Activated T-helper 2 cell treated with anti-CD3 and anti-CD28 coated beads, Interferon-gamma antibody, Interleukin-2, Interleukin-4, amounts not matched to agents 10 μg/mL and 5 μg/mL and 100 μg/mL, durations not matched to agents 14 hours and 24 hours and 36 hours (primary cell): ENCODE results near the gene TAPBP. TPM values are rescaled to one million over a fixed set of nuclear protein-coding genes. Genes with fewer than 3 reads are reported as not detected.

Experiments
- DNase-seq: peaks from one replicate; pipeline ENCODE4 v3.0.0; 2021; ENCODE audit warnings: low spot score
- H3K27ac Mint-ChIP-seq: one replicate; pipeline ENCODE4 v1.8.0; 2021; ENCODE audit warnings: mixed read lengths
- H3K27me3 Mint-ChIP-seq: one replicate; pipeline ENCODE4 v1.8.0; 2021; ENCODE audit warnings: low read depth, mixed read lengths
- H3K36me3 Mint-ChIP-seq: one replicate; pipeline ENCODE4 v1.8.0; 2021; ENCODE audit warnings: low read depth, mixed read lengths
- H3K4me1 Mint-ChIP-seq: one replicate; pipeline ENCODE4 v1.8.0; 2021; ENCODE audit warnings: low read depth, mixed read lengths
- H3K4me3 Mint-ChIP-seq: one replicate; pipeline ENCODE4 v1.8.0; 2021; ENCODE audit warnings: low read depth, mild to moderate bottlenecking, moderate library complexity, mixed read lengths
- H3K9me3 Mint-ChIP-seq: one replicate; pipeline ENCODE4 v1.8.0; 2021; ENCODE audit warnings: mixed read lengths
- intact Hi-C: fragments of 100-400 bp; cut with micrococcal nuclease; formaldehyde crosslinking; loops from one replicate; pipeline ENCODE4 v1.15.1; 2023
- total RNA-seq: library from RNA; stranded (reverse); gene quantifications from 2 replicates; pipeline ENCODE4 v1.2.3, GENCODE V29; 2022

The TAPBP gene
- total RNA-seq, 1 donor from 2014 or later: 274 TPM

DNA sequence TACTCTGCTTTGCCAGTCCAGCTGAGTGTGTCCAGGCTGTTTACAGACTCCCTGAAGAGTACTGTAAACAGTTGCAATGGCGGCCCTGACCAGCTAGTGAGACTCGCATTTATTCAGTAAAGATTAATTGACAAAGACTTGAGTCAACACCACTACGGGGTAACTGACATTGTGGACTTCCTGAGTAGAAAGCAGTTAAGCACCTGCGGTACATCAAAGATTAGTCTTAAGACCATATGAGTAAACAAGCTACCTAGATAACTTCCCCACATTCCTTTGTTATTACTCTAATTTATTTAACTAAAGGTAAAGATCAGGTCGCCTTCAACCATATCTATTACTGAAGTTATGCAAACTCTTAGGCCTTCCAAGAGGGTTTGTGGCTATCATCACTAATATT lies 54.8 kb downstream of the TAPBP start:
- Mint-ChIP-seq H3K27ac (no peak overlapping the region), H3K27me3 (no peaks in the 10 kb centered on the region), H3K4me1 (no peaks in the 10 kb centered on the region), H3K9me3 (no peaks in the 10 kb centered on the region), H3K36me3 (peaks cover 48% of the 10 kb centered on the region), H3K4me3 (no peak overlapping the region)
- intact Hi-C loops: no loop called here
- DNase-seq: no peak

DNA sequence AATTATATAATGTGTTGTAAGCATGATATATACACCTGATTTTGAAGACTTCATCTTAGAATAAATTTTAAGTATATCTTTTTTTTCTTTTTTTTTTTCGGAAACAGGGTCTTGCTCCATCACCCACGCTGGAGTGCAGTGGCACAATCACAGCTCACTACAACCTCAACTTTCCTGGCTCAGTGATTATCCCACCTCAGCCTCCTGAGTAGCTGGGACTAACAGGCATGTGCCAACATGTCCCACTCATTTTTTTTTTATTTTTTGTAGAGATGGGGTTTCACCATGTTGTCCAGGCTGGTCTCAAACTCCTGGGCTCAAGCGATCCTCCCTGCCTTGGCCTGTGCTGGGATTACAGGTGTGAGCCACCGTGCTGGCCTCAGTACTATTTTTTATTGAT lies 59.3 kb downstream of the TAPBP start:
- H3K4me1 Mint-ChIP-seq: peaks cover 23% of the 10 kb centered on the region
- peaks cover 45% of the 10 kb centered on the region for H3K36me3 Mint-ChIP-seq
- H3K27ac Mint-ChIP-seq: no peak overlapping the region
- intact Hi-C loops: no loop called here
- no peaks in the 10 kb centered on the region for H3K9me3 Mint-ChIP-seq
- no peak overlapping the region for H3K4me3 Mint-ChIP-seq
- no peak for DNase-seq
- H3K27me3 Mint-ChIP-seq: no peaks in the 10 kb centered on the region

DNA sequence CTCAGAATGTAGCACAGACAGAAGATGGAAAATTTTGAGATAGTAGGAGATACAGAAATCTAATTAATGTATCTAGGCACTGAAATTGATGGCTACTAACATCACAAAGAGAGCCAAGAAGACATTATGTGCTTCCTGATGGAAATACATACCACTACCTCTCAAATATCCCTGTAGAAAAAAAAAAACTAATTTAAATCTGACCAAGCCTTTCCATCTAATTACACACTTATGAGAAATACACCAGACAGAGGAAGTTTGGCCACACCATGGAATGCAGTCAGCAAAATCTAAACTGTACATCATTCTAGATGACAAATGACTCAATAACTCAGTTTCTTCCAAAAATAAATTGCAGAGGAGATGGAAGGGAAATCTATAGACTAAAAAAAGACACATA lies 61.1 kb downstream of the TAPBP start:
- H3K4me3 Mint-ChIP-seq: no peak overlapping the region
- no peak overlapping the region for H3K27ac Mint-ChIP-seq
- H3K4me1 Mint-ChIP-seq: peaks cover 32% of the 10 kb centered on the region
- DNase-seq: no peak
- H3K36me3 Mint-ChIP-seq: peaks cover 39% of the 10 kb centered on the region
- intact Hi-C loops: no loop called here
- H3K9me3 Mint-ChIP-seq: no peaks in the 10 kb centered on the region
- no peaks in the 10 kb centered on the region for H3K27me3 Mint-ChIP-seq

DNA sequence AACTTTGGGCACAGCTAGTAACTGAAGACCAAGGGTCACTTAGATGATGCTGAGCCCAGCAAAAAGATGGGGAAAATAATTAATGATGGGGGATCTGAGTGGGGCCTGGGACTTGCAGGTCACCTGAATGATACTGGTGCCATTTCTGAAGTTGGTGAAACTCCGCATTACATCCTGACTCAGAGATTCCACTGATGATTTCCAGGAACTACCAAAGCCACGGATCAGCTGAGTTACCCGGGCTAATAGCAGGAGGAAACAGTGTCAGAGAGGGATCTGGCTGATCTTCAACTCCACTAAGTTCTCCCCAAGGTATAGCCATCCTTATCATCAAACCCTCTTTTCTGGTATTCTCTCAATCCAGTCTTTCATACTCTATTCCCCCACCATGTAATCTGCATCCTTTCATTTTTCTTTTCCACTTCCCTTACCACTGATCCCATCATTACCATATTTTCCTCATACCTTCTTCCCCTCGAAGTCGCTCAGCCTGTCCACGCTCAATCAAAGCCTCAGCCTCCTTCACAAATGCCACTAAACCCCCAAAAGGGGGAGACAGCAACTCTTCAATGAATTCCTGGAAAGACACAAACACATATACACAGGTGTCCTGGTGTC lies 62.4 kb downstream of the TAPBP start:
- Mint-ChIP-seq H3K36me3 (peaks cover 37% of the 10 kb centered on the region), H3K4me3 (peak overlapping the region; percentile 38), H3K27me3 (no peaks in the 10 kb centered on the region), H3K9me3 (no peaks in the 10 kb centered on the region), H3K27ac (peak overlapping the region; percentile 66), H3K4me1 (peaks cover 32% of the 10 kb centered on the region)
- DNase-seq: no peak
- intact Hi-C loops: no loop called here

DNA sequence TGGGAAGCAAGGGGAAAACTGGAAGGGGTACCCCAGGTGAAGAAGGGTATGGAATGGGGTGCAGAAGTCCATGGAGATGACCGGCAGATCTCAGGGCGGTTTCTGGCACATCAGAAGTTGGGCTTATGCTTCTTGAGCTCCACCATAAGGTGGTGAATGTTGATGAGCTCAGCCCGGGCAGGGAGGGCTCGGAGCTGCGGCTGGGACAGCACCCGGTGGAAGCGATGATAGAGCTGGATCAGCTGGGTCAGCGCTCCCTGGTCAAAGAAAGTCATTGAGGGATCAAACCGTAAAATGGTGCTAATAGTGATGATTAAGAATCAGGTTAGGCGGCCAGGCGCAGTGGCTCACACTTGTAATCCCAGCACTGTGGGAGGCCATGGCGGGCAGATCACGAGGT lies 63.1 kb downstream of the TAPBP start:
- no peak for DNase-seq
- Mint-ChIP-seq H3K4me3 (peak overlapping the region; percentile 88), H3K36me3 (peaks cover 34% of the 10 kb centered on the region), H3K4me1 (peaks cover 32% of the 10 kb centered on the region), H3K27ac (peak overlapping the region; percentile 92), H3K9me3 (no peaks in the 10 kb centered on the region), H3K27me3 (no peaks in the 10 kb centered on the region)
- intact Hi-C loops: no loop called here

DNA sequence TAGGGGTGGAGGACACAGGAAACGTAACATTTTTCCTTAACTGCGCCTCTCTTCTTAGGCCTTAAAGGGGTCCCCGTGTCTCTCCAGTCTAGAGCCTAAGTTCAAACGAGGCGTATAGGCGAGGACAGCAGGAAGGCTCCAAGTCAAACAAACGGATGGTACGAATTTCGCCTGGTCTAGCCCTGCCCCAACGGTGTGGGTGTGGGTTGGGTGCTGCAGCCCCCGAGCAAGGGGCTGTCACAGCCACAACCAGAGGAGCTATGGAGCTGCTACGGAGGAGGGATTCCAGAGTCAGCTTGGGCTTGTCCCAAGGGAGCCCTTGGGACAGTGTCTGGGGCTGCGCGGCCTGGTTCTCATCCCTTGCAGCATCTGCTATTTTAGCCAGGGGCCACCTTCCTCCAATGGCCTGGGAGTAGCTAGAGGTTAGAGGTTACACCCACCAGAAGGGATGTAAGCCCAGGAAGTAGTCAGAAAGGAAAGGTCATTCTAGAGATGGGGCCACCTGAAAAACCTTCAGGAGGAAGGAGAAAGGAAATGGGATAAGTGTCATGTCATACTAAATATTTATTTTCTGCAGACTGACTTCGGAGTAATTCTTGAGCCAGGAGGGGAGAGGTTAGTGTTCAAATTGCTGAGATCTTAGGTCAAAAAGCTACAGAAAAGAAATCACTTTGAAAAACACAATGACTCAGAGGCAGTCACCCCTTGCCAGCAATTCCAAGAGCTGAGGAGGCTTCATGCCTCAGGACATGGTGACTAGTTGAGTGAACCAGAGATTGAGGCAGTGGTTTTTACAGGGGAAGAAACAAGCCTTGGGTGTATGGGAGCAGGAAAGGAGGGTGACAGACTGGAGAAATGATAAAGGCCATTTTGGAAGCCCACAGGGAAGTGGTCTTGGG lies 63.9 kb downstream of the TAPBP start:
- no peak for DNase-seq
- no peaks in the 10 kb centered on the region for H3K27me3 Mint-ChIP-seq
- no peaks in the 10 kb centered on the region for H3K9me3 Mint-ChIP-seq
- H3K4me3 Mint-ChIP-seq: peak overlapping the region; percentile 88
- peaks cover 33% of the 10 kb centered on the region for H3K36me3 Mint-ChIP-seq
- H3K27ac Mint-ChIP-seq: peak overlapping the region; percentile 92
- H3K4me1 Mint-ChIP-seq: peaks cover 32% of the 10 kb centered on the region
- intact Hi-C loops: loop anchor here (1.0 to 2.0 kb wide), 4 partner anchors 21 to 278 kb away; partner anchors contain the start of gene VPS52

Other genes with a start within 250 kb of the TAPBP start
- gene HLA-DPA1, start 240.4 kb downstream of the TAPBP start, total RNA-seq: 57.1 and 58.9 TPM in 2 replicates
- 11.8 and 12.6 TPM in 2 replicates for gene HLA-DPB1, start 238.1 kb downstream of the TAPBP start, total RNA-seq
- gene COL11A2, start 121.6 kb downstream of the TAPBP start, total RNA-seq: 0.34 and 0.37 TPM in 2 replicates
- gene RXRB, start 113.4 kb downstream of the TAPBP start, total RNA-seq: 47.8 and 50.0 TPM in 2 replicates
- 63.8 and 69.6 TPM in 2 replicates for gene SLC39A7, start 113.2 kb downstream of the TAPBP start, total RNA-seq
- 14.7 and 18.2 TPM in 2 replicates for gene HSD17B8, start 109.4 kb downstream of the TAPBP start, total RNA-seq
- gene RING1, start 105.6 kb downstream of the TAPBP start, total RNA-seq: 46.0 and 46.1 TPM in 2 replicates
- 53.4 and 56.7 TPM in 2 replicates for gene VPS52, start 42.2 kb downstream of the TAPBP start, total RNA-seq
- 3,099 and 3,143 TPM in 2 replicates for gene RPS18, start 42.0 kb downstream of the TAPBP start, total RNA-seq
- gene B3GALT4, start 37.0 kb downstream of the TAPBP start, total RNA-seq: 5.1 and 6.5 TPM in 2 replicates
- 87.3 and 98.3 TPM in 2 replicates for gene WDR46, start 24.8 kb downstream of the TAPBP start, total RNA-seq
- 104 and 117 TPM in 2 replicates for gene PFDN6, start 24.5 kb downstream of the TAPBP start, total RNA-seq
- 31.5 and 32.9 TPM in 2 replicates for gene RGL2, start 15.1 kb downstream of the TAPBP start, total RNA-seq
- 10.9 and 14.4 TPM in 2 replicates for gene ZBTB22, start 3.7 kb upstream of the TAPBP start, total RNA-seq
- 61.5 and 64.7 TPM in 2 replicates for gene DAXX, start 8.9 kb upstream of the TAPBP start, total RNA-seq
- 78.3 and 80.9 TPM in 2 replicates for gene KIFC1, start 77.7 kb upstream of the TAPBP start, total RNA-seq
- 33.0 and 39.1 TPM in 2 replicates for gene PHF1, start 96.9 kb upstream of the TAPBP start, total RNA-seq
- 143 and 146 TPM in 2 replicates for gene CUTA, start 104.0 kb upstream of the TAPBP start, total RNA-seq
- 60.1 and 71.3 TPM in 2 replicates for gene SYNGAP1, start 106.0 kb upstream of the TAPBP start, total RNA-seq
- 11.4 and 11.5 TPM in 2 replicates for gene ZBTB9, start 140.5 kb upstream of the TAPBP start, total RNA-seq